ENCODE data around the gene NGFR. TPM values are rescaled to one million over a fixed set of nuclear protein-coding genes. Genes with fewer than 3 reads are reported as not detected.

The NGFR gene
- total and polyA plus RNA-seq, 8 donors, result 2.7 to 16.2 (median 11.3) TPM

GRCh38 chr17:49456183-49456965, 38.7 kb upstream of the NGFR start:
- TF ChIP-seq CTCF (IDR thresholded peaks at IDR 0.05), result no peak
- Histone ChIP-seq H3K4me1 (no peaks in the 10 kb centered on the region), H3K4me3 (no peak overlapping the region), H3K27me3 (peaks cover 5 to 64% of the 10 kb centered on the region in 2 donors), H3K27ac (no peak overlapping the region), H3K9me3 (no peaks in the 10 kb centered on the region), H3K36me3 (no peaks in the 10 kb centered on the region)
- ATAC-seq (peak; percentile 57), DNase-seq (peak in 2 of 4 donors; percentile 47 to 66)
- intact Hi-C loops (cut with DNase I), result no loop called here

- Histone ChIP-seq H3K4me1 (no peaks in the 10 kb centered on the region), H3K27me3 (peaks cover 5 to 79% of the 10 kb centered on the region in 2 donors), H3K36me3 (no peaks in the 10 kb centered on the region), H3K4me3 (no peak overlapping the region), H3K27ac (no peak overlapping the region), H3K9me3 (no peaks in the 10 kb centered on the region)
- DNase-seq (no peak), ATAC-seq (no peak)
- TF ChIP-seq CTCF (IDR thresholded peaks at IDR 0.05), result no peak
- intact Hi-C loops (cut with DNase I), result no loop called here
Observed at GRCh38 chr17:49457564-49458535, 37.2 kb upstream of the NGFR start.

GRCh38 chr17:49459401-49459984, 35.6 kb upstream of the NGFR start:
- DNase-seq, result no peak
- no peak for ATAC-seq
- intact Hi-C loops (cut with DNase I), result no loop called here
- Histone ChIP-seq H3K36me3 (no peaks in the 10 kb centered on the region), H3K4me1 (no peaks in the 10 kb centered on the region), H3K27me3 (peaks cover 5 to 95% of the 10 kb centered on the region in 2 donors), H3K4me3 (no peak overlapping the region), H3K9me3 (peaks cover 0 to 8% of the 10 kb centered on the region in 2 donors), H3K27ac (no peak overlapping the region)
- no peak for TF ChIP-seq CTCF (IDR thresholded peaks at IDR 0.05)

- ATAC-seq (no peak), DNase-seq (no peak)
- Histone ChIP-seq H3K4me1 (no peaks in the 10 kb centered on the region), H3K4me3 (no peak overlapping the region), H3K27ac (no peak overlapping the region), H3K36me3 (no peaks in the 10 kb centered on the region), H3K9me3 (peaks cover 0 to 8% of the 10 kb centered on the region in 2 donors), H3K27me3 (peaks cover 5 to 97% of the 10 kb centered on the region in 2 donors)
- intact Hi-C loops (cut with DNase I), result no loop called here
- TF ChIP-seq CTCF (IDR thresholded peaks at IDR 0.05), result no peak
Observed at GRCh38 chr17:49460401-49460800, 34.7 kb upstream of the NGFR start.

Measured in left lung (tissue), 10 donors.